Nephron progenitor cell (in vitro differentiated cells): ENCODE data around the gene SIPA1.

Source experiments
- DNase-seq: peaks from one replicate; pipeline ENCODE4 v3.0.0; 2021
- H3K27ac Mint-ChIP-seq: 2 replicates; pipeline ENCODE4 v1.8.0; 2021; ENCODE audit warnings: mild to moderate bottlenecking, moderate library complexity, mixed read lengths
- H3K27me3 Mint-ChIP-seq: 2 replicates; pipeline ENCODE4 v1.8.0; 2021; ENCODE audit warnings: mild to moderate bottlenecking, low read depth, mixed read lengths; ENCODE audit not compliant: poor library complexity
- H3K36me3 Mint-ChIP-seq: 2 replicates; pipeline ENCODE4 v1.8.0; 2021; ENCODE audit warnings: low read depth, mixed read lengths
- H3K4me1 Mint-ChIP-seq: 2 replicates; pipeline ENCODE4 v1.8.0; 2021; ENCODE audit warnings: mixed read lengths
- H3K4me3 Mint-ChIP-seq: 2 replicates; pipeline ENCODE4 v1.8.0; 2021; ENCODE audit warnings: mild to moderate bottlenecking, moderate library complexity, mixed read lengths
- H3K9me3 Mint-ChIP-seq: 2 replicates; pipeline ENCODE4 v1.8.0; 2021; ENCODE audit warnings: mild to moderate bottlenecking, moderate library complexity, mixed read lengths
- CTCF ChIP-seq: fragments of 200-600 bp; sonication (generic); IDR thresholded peaks from 2 replicates; pipeline ENCODE4 v1.5.0; 2021; ENCODE audit warnings: antibody characterized with exemption

SIPA1 gene

GRCh38 chr11:65639623-65640482 lies 2.0 kb downstream of the SIPA1 start:
- no peak for TF ChIP-seq CTCF
- Mint-ChIP-seq H3K36me3 (peaks cover 3% of the 10 kb centered on the region), H3K27ac (no peak overlapping the region), H3K4me3 (peak overlapping the region; percentile 11), H3K9me3 (no peaks in the 10 kb centered on the region), H3K27me3 (peaks cover 6% of the 10 kb centered on the region), H3K4me1 (peaks cover 46% of the 10 kb centered on the region)
- DNase-seq, result no peak

GRCh38 chr11:65640483-65641296 lies 2.8 kb downstream of the SIPA1 start:
- Mint-ChIP-seq H3K36me3 (peaks cover 4% of the 10 kb centered on the region), H3K4me3 (no peak overlapping the region), H3K27me3 (peaks cover 10% of the 10 kb centered on the region), H3K27ac (no peak overlapping the region), H3K9me3 (no peaks in the 10 kb centered on the region), H3K4me1 (peaks cover 50% of the 10 kb centered on the region)
- no peak for TF ChIP-seq CTCF
- DNase-seq, result no peak

GRCh38 chr11:65641297-65642013 lies 3.6 kb downstream of the SIPA1 start:
- Mint-ChIP-seq H3K4me1 (peaks cover 50% of the 10 kb centered on the region), H3K4me3 (peak overlapping the region; percentile 44), H3K36me3 (peaks cover 4% of the 10 kb centered on the region), H3K9me3 (no peaks in the 10 kb centered on the region), H3K27ac (no peak overlapping the region), H3K27me3 (peaks cover 13% of the 10 kb centered on the region)
- no peak for DNase-seq
- TF ChIP-seq CTCF, result no peak

- Mint-ChIP-seq H3K4me1 (peaks cover 46% of the 10 kb centered on the region), H3K9me3 (no peaks in the 10 kb centered on the region), H3K27ac (no peak overlapping the region), H3K4me3 (peak overlapping the region; percentile 44), H3K36me3 (peaks cover 4% of the 10 kb centered on the region), H3K27me3 (peaks cover 13% of the 10 kb centered on the region)
- TF ChIP-seq CTCF, result no peak
- peak; percentile 65 for DNase-seq
These were observed 4.2 kb downstream of the SIPA1 start for GRCh38 chr11:65642014-65642671.

GRCh38 chr11:65643971-65644370 lies 6.1 kb downstream of the SIPA1 start:
- DNase-seq, result no peak
- Mint-ChIP-seq H3K27me3 (peaks cover 22% of the 10 kb centered on the region), H3K27ac (peak overlapping the region; percentile 68), H3K4me3 (peak overlapping the region; percentile 48), H3K9me3 (no peaks in the 10 kb centered on the region), H3K4me1 (peaks cover 36% of the 10 kb centered on the region), H3K36me3 (peaks cover 11% of the 10 kb centered on the region)
- TF ChIP-seq CTCF, result no peak
